CD4-positive, alpha-beta T cell treated with Interleukin-21 for 1 hour (primary cell): ENCODE data around the gene EPHA1.

ENCODE experiments used
- DNase-seq: peaks from one replicate; pipeline ENCODE4 v3.0.0-alpha.2; 2020

Gene EPHA1

GRCh38 chr7:143408686-143409561 is at the start of gene EPHA1:
TSS of gene EPHA1 (minus strand) at chr7:143408856. CDS start at chr7:143408805, 51 bp downstream.
- peak; percentile 79 for DNase-seq

DNA sequence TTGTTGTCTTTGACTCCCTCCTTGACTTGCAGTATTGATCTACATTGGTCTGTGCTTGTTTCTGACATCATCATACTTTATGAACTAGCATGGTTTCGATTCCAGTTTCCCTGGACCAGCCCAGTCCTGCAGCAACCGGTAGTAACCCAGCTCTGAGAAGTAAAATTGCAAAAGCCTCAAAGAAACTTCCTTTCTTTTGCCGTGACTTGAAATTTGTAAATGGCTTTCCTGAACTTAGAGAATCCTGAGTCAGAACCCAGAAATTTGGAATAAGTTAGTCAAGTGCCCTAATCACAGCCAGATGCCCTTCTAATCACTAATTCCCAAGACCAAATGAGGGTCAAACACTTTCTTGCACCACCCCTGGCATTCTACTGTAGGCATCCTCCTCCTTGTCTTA is 49.6 kb upstream of the EPHA1 start:
- DNase-seq, result no peak

GRCh38 chr7:143456992-143457793 is 48.5 kb upstream of the EPHA1 start:
- no peak for DNase-seq

DNA sequence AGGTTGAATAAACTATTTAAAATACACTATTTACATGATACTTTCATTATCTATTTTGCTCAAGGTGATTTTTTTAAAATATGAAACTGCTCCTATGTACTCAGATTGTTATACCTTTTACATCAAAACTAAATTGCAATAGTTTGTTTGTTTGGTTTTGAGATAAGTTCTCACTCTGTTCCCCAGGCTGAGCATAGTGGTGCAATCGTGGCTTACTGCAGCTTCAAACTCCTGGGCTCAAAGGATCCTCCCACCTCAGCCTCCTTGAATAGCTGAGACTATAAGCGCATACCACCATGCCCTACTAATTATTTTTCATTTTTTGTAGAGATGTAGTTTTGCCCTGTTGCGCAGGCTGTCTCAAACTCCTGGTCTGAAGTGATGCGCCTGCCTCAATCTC is 47.3 kb upstream of the EPHA1 start:
- DNase-seq, result no peak

GRCh38 chr7:143455491-143455890 is 46.8 kb upstream of the EPHA1 start:
- DNase-seq, result no peak

- no peak for DNase-seq
Measured at GRCh38 chr7:143454091-143454680, 45.5 kb upstream of the EPHA1 start.

GRCh38 chr7:143452495-143452894 is 43.8 kb upstream of the EPHA1 start:
- no peak for DNase-seq

GRCh38 chr7:143451746-143452145 is 43.1 kb upstream of the EPHA1 start:
- no peak for DNase-seq

GRCh38 chr7:143451122-143451521 is 42.5 kb upstream of the EPHA1 start:
- DNase-seq, result no peak

DNA sequence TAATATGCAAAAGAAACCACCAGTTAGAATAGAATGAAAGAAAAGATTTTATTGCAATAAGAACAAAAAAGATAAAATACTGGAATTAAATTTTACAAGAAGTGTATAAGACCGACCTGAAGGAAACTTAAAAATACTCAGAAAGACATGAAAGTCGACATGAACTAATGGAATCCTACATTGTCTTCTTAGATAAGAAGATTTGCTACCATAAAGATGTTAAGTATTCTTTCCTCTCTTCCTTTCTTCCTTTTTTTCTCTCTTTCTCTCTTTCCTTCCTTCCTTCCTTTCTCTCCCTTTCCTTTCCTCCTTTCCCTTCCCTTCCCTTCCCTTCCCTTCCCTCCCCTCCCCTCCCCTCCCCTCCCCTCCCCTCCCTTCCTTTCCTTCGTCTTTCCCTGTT is 41.1 kb upstream of the EPHA1 start:
- DNase-seq, result no peak

- DNase-seq, result no peak
Measured at GRCh38 chr7:143448429-143448828, 39.8 kb upstream of the EPHA1 start.

GRCh38 chr7:143447466-143447865 is 38.8 kb upstream of the EPHA1 start:
- DNase-seq, result no peak

GRCh38 chr7:143444785-143445184 is 36.1 kb upstream of the EPHA1 start:
- DNase-seq, result no peak

DNA sequence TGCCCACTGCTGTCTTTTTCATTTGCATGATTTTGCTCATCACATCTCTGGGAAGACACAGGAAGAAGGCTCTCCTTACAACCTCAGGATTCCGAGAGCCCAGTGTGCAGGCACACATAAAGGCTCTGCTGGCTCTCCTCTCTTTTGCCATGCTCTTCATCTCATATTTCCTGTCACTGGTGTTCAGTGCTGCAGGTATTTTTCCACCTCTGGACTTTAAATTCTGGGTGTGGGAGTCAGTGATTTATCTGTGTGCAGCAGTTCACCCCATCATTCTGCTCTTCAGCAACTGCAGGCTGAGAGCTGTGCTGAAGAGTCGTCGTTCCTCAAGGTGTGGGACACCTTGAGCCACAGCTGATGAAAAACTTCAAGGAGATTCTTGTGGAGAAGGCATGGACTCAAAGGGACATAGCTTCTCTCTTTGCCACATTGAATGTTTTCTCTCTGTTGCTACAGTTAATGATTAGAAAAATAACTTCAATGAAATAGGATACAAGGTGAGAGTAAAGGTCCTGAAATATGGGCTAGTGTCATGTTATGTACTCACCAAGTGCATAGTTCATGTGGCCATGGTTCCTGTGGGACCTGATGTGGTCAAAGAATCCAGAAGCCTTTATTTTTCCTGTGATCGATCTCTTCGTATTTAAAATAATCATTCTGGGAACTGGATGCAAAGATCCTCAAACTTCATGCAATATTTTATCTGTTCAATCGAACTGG is 35.6 kb upstream of the EPHA1 start:
- no peak for DNase-seq

GRCh38 chr7:143443153-143443552 is 34.5 kb upstream of the EPHA1 start, which contains the start of gene TAS2R60:
TSS of gene TAS2R60 (plus strand) at chr7:143443453. CDS start at chr7:143443453, 0 bp downstream.
- no peak for DNase-seq

DNA sequence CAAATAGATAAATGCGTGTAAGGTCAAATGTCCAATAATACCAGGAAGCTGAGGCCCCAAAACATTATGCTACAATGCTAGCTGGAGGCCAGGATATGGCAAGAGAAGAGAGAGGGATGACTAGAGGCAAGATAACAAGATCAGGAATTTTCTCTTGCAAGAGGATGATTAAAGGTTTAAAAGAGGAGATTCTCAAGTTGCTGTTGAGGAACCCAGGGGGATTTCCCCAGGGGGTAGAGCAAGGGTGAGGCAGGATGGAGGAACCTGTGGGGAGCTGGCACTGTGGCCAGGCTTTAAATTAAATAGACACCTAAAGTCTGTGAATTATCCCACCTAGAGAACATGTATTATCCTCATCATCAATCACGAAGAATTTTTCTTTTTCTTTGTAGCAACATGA is 31.2 kb upstream of the EPHA1 start:
- DNase-seq, result no peak

- DNase-seq, result no peak
Measured at GRCh38 chr7:143437578-143437977, 28.9 kb upstream of the EPHA1 start.

DNA sequence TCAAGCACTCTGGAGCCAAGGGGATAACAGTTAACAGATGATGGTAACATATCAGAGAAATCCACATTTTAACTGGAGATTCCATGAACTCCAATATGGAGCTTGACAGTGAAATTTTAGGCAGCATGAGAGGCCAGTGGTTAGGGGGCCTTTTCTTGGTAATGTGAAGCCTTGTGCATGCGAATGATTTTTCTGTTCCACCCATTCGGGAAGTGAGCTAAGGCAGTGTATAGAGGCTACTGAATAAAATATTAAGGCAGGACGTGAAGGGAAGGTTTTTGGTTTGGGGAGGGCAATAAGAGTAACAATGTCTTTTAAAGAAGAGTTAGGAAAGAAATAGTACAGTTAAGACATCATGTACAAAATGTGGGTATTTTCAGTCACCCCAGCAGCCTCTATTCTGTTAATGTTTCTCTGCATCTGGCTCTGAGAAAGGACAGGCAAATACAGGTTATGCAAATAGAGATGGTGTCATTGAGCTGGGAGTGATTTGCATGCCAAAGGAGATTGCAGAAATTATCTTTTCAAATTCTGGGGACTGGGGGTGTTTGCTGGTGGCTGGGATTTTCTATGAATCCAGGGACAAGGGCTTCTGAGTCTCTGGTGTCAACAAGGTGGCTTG is 27.8 kb upstream of the EPHA1 start:
- no peak for DNase-seq

GRCh38 chr7:143435266-143435665 is 26.6 kb upstream of the EPHA1 start:
- no peak for DNase-seq

GRCh38 chr7:143434660-143435059 is 26.0 kb upstream of the EPHA1 start:
- no peak for DNase-seq

- no peak for DNase-seq
Measured at GRCh38 chr7:143433759-143434158, 25.1 kb upstream of the EPHA1 start.

GRCh38 chr7:143431109-143431508 is 22.5 kb upstream of the EPHA1 start:
- no peak for DNase-seq
